ENCODE data around the gene CEP170.
"Not testable (repeated sequence)": the region's sequence is repeated elsewhere in the genome, so short reads cannot be mapped to it uniquely, and the experiment has no call there.

Gene CEP170

GRCh38 chr1:243230914-243231313, 24.2 kb downstream of the CEP170 start:
- no peak for DNase-seq

GRCh38 chr1:243229526-243229925, 25.6 kb downstream of the CEP170 start:
- no peak for DNase-seq

GRCh38 chr1:243227622-243228021, 27.5 kb downstream of the CEP170 start:
- DNase-seq, result no peak

GRCh38 chr1:243218059-243218458, 37.0 kb downstream of the CEP170 start:
- no peak for DNase-seq

GRCh38 chr1:243217349-243217748, 37.7 kb downstream of the CEP170 start:
- DNase-seq, result no peak

- no peak for DNase-seq
Measured at GRCh38 chr1:243216741-243217140, 38.3 kb downstream of the CEP170 start.

GRCh38 chr1:243215276-243215875, 39.7 kb downstream of the CEP170 start:
- DNase-seq, result not testable (repeated sequence)

GRCh38 chr1:243213045-243213787, 41.9 kb downstream of the CEP170 start:
- DNase-seq, result no peak

- DNase-seq, result not testable (repeated sequence)
Measured at GRCh38 chr1:243211984-243212383, 43.1 kb downstream of the CEP170 start.

- not testable (repeated sequence) for DNase-seq
Measured at GRCh38 chr1:243205026-243205501, 50.0 kb downstream of the CEP170 start.

GRCh38 chr1:243204336-243204735, 50.7 kb downstream of the CEP170 start:
- not testable (repeated sequence) for DNase-seq

- DNase-seq, result not testable (repeated sequence)
Measured at GRCh38 chr1:243203196-243203595, 51.9 kb downstream of the CEP170 start.

GRCh38 chr1:243201316-243201715, 53.8 kb downstream of the CEP170 start:
- DNase-seq, result not testable (repeated sequence)

- DNase-seq, result not testable (repeated sequence)
Measured at GRCh38 chr1:243197524-243197923, 57.6 kb downstream of the CEP170 start.

- DNase-seq, result not testable (repeated sequence)
Measured at GRCh38 chr1:243193330-243193729, 61.8 kb downstream of the CEP170 start.

GRCh38 chr1:243186201-243186995, 68.7 kb downstream of the CEP170 start:
- DNase-seq, result not testable (repeated sequence)

GRCh38 chr1:243184787-243185186, 70.3 kb downstream of the CEP170 start:
- not testable (repeated sequence) for DNase-seq

- not testable (repeated sequence) for DNase-seq
Measured at GRCh38 chr1:243183661-243184060, 71.4 kb downstream of the CEP170 start.

GRCh38 chr1:243183176-243183575, 71.9 kb downstream of the CEP170 start:
- not testable (repeated sequence) for DNase-seq

GRCh38 chr1:243179720-243180119, 75.4 kb downstream of the CEP170 start:
- DNase-seq, result no peak

- not testable (repeated sequence) for DNase-seq
Measured at GRCh38 chr1:243177792-243178191, 77.3 kb downstream of the CEP170 start.

GRCh38 chr1:243173758-243174369, 81.2 kb downstream of the CEP170 start:
- DNase-seq, result not testable (repeated sequence)

- DNase-seq, result not testable (repeated sequence)
Measured at GRCh38 chr1:243164911-243165310, 90.2 kb downstream of the CEP170 start.

Measured in NCI-H524 treated with DMSO at 0.1 percent for 48 hours (cell line).